Measurements from ENCODE around the gene FXYD2. TPM values are rescaled to one million over a fixed set of nuclear protein-coding genes. Genes with fewer than 3 reads are reported as not detected.

The FXYD2 gene
- under 1 TPM in 1 of 6 experiments, not detected in 5; 0.40 TPM for total RNA-seq (2021; fragmentation: NEBNext Ultra II Directional; extraction: Animal tissue kit (Norgen Biotek cat#: 25700))
- long read RNA-seq = 0 reads

DNA sequence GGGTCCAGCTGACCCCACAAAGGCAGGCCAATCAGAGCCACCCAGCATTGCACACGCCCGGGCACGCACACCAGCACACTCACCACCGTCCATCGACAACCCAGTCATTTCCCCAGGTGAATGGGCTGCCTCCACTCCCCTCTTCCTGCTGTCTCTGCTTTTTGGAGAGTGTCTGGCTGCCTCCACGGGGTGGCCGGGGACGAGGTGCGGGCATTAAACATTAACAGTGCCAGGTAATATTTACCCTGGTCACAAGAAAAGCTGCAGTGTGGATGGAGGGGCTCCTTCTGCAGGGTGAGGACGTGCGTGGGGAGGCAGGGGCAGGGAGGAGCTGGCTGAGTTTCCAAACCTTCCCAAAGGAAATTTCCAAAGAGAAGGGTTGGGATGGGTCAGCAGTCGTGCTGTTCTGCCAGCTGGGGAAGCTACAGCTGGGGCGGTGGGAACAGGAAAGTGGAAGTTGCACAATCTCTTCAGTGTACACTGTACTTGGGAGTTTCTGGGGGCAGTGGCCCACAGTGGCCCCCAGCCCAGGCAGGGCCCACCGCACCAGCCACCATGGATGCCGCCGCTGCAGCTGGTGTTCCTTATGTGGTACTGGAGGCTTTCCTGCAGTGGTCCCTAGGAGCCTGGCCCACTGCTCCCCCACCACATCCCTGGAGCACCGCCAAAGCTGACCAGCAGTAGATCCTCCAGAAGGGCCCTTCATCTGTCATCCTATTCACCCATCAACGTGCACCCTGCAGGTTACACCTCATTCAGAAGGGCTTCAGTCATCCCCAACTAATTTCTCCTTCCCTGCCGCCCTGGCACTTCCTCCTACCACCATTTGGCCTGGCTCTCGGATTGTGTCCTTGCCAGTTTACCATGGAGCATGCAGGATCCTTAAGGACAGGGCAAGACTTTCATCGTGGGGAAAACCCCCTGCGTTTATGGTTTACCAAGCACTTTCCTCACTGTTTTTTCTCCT, at the start of gene FXYD2:
Gene FXYD2, minus strand, starts transcription at position 174 of the 967 bp plus-strand sequence. Its CDS starts 66 bp downstream, at position 108.
- Mint-ChIP-seq H3K36me3 (ENCODE audit: low read depth) (no peaks in the 10 kb centered on the region), H3K9me3 (no peaks in the 10 kb centered on the region), H3K27ac (no peak within 1 kb of the TSS), H3K27me3 (ENCODE audit: insufficient read depth) (peaks cover 23% of the 10 kb centered on the region), H3K4me1 (ENCODE audit: low read depth) (no peaks in the 10 kb centered on the region), H3K4me3 (no peak within 1 kb of the TSS)
- DNase-seq = no peak
- TF ChIP-seq, protein P1, sequence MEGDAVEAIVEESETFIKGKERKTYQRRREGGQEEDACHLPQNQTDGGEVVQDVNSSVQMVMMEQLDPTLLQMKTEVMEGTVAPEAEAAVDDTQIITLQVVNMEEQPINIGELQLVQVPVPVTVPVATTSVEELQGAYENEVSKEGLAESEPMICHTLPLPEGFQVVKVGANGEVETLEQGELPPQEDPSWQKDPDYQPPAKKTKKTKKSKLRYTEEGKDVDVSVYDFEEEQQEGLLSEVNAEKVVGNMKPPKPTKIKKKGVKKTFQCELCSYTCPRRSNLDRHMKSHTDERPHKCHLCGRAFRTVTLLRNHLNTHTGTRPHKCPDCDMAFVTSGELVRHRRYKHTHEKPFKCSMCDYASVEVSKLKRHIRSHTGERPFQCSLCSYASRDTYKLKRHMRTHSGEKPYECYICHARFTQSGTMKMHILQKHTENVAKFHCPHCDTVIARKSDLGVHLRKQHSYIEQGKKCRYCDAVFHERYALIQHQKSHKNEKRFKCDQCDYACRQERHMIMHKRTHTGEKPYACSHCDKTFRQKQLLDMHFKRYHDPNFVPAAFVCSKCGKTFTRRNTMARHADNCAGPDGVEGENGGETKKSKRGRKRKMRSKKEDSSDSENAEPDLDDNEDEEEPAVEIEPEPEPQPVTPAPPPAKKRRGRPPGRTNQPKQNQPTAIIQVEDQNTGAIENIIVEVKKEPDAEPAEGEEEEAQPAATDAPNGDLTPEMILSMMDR (IDR thresholded peaks at IDR 0.05) = no peak

DNA sequence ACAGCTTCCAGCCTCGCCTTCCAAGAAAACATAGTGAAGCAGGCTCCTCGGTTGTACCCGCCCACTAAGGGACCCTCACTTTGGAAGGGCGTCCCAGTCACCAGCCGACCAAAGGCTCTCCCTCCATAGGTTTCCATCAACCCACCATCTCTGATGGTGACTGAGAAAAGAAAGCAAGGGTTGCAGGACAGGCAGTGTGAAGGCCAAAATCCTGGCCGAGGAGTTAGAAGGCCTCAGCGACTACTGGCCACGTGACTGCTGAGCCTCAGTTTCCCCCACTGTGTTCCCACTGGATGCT, 49.2 kb upstream of the FXYD2 start:
- no peaks in the 10 kb centered on the region for H3K4me1 Mint-ChIP-seq (ENCODE audit: low read depth)
- DNase-seq = no peak
- no peak overlapping the region for H3K4me3 Mint-ChIP-seq
- no peak overlapping the region for H3K27ac Mint-ChIP-seq
- TF ChIP-seq, protein P1 (IDR thresholded peaks at IDR 0.05) = no peak
- peaks cover 73% of the 10 kb centered on the region for H3K27me3 Mint-ChIP-seq (ENCODE audit: insufficient read depth)
- no peaks in the 10 kb centered on the region for H3K36me3 Mint-ChIP-seq (ENCODE audit: low read depth)
- no peaks in the 10 kb centered on the region for H3K9me3 Mint-ChIP-seq

DNA sequence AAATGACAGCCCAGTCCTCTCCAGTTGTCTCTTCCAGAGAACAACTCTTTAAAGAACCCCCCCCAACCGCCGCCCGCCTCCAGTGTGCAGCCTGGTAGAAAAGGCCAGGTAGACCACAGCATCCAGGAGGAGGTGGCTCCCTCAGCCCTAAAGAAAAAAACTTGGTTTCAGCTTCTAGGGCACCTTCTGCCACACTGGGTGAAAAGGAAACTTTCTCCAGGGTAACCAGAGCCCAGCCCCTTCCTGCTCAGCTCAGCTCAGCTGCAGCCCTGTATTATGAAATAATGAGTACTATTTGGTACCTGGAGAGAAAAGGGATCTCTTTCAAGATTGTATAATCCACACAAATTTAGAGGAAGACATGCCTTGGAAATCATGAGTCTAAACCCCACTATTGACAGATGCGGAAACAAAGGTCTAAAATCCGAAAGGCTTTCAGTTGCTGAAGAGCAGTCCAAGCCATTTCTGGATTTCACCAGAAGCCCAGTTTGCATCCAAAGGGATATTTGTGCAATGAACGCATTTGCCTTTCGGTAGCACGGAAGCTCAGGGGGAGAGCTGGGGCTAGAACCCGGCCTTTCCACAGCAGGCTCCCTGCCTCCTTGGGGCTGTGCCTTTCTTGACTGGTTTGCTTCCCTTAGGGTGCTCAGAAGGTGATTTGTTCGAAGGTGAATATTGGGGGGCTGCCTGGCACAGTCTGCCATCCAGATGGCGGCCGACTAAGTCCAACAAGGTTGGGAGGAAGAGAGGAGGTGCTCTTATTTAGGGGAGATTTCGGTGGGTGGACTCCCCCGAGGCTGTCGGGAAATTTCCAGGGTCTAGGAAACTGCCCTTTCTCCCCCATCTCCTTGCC, 48.7 kb upstream of the FXYD2 start:
- Mint-ChIP-seq H3K36me3 (ENCODE audit: low read depth) (no peaks in the 10 kb centered on the region), H3K9me3 (no peaks in the 10 kb centered on the region), H3K27me3 (ENCODE audit: insufficient read depth) (peaks cover 78% of the 10 kb centered on the region), H3K4me1 (ENCODE audit: low read depth) (no peaks in the 10 kb centered on the region), H3K27ac (no peak overlapping the region), H3K4me3 (no peak overlapping the region)
- TF ChIP-seq, protein P1 (IDR thresholded peaks at IDR 0.05) = no peak
- DNase-seq = no peak

DNA sequence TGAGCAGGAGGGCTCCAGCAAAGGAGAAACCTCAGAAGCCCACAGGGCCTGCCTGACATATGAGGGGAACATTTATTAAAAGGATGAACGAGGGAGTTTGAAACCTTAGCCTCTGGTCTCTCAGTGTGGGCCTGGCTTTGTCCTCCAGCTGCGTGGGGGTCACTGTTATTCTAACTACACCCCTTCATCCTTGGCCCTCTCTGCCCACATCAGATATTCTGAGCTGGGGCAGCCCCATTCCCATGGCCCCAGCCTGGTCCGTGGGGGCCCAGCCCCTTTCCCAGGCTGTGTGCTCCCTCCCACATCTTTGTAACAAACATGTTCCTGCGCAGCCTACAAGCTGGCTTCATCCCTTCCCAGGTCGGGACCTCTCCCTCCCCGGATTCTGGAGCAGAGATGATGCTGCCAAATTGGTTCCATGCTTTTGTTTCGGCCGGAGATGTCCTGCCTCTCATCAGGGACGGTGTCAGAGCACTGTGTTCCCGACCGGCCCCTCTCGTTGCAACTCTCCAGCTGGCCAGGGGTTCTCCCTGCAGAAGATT, 47.9 kb upstream of the FXYD2 start:
- no peaks in the 10 kb centered on the region for H3K4me1 Mint-ChIP-seq (ENCODE audit: low read depth)
- peaks cover 72% of the 10 kb centered on the region for H3K27me3 Mint-ChIP-seq (ENCODE audit: insufficient read depth)
- no peak overlapping the region for H3K4me3 Mint-ChIP-seq
- H3K9me3 Mint-ChIP-seq = no peaks in the 10 kb centered on the region
- TF ChIP-seq, protein P1 (IDR thresholded peaks at IDR 0.05) = no peak
- DNase-seq = no peak
- no peak overlapping the region for H3K27ac Mint-ChIP-seq
- H3K36me3 Mint-ChIP-seq (ENCODE audit: low read depth) = no peaks in the 10 kb centered on the region

DNA sequence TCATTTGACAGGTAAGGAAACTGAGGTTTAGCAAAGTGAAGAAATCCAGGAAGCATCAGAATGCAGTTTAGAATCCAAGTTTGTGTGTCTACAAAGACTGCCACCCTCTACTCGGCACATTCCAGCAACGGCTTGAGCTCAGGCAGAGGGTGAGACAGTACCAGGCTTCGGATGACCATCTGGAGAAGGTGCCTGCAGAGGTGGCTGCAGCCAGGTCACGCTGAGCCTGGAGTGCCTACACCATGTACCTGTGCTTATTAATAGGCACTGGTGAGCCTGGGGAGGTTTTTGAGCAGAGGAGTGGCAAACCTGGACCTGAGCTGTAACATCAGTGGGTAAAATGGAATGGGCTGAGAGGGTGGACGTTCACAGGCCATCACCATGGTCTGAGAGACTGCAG, 47.2 kb upstream of the FXYD2 start:
- no peaks in the 10 kb centered on the region for H3K4me1 Mint-ChIP-seq (ENCODE audit: low read depth)
- peaks cover 65% of the 10 kb centered on the region for H3K27me3 Mint-ChIP-seq (ENCODE audit: insufficient read depth)
- DNase-seq = no peak
- TF ChIP-seq, protein P1 (IDR thresholded peaks at IDR 0.05) = no peak
- H3K36me3 Mint-ChIP-seq (ENCODE audit: low read depth) = no peaks in the 10 kb centered on the region
- no peak overlapping the region for H3K27ac Mint-ChIP-seq
- H3K4me3 Mint-ChIP-seq = no peak overlapping the region
- H3K9me3 Mint-ChIP-seq = no peaks in the 10 kb centered on the region

All from HFFc6 (cell line).